HEK293 (cell line): Measurements from ENCODE around the gene PIK3C2G.

Experiments
- CTCF ChIA-PET: fragments of 350-600 bp; formaldehyde crosslinking; extraction: SDS; loops from one replicate; lab custom pipeline; 2021; ENCODE audit warnings: antibody characterized with exemption; lab: Yijun Ruan, JAX
- POLR2A ChIA-PET: fragments of 300-600 bp; formaldehyde crosslinking; extraction: SDS; loops from one replicate; lab custom pipeline; 2020; ENCODE audit warnings: antibody characterized with exemption, inconsistent platforms; lab: Yijun Ruan, JAX
- H3K27ac ChIP-seq: fragments of 200-500 bp; sonication (Bioruptor generic); 2 replicates; pipeline ENCODE4 v1.5.1; 2014; ENCODE audit warnings: low read depth, low read length, control low read depth, inconsistent platforms; ENCODE audit errors: extremely low read depth
- H3K36me3 ChIP-seq, 2 experiments: fragments of 200-500 bp in 1 of 2; sonication (Bioruptor generic) in 1 of 2; 1 replicate in 1 of 2; 2 replicates in 1 of 2; pipeline ENCODE4 v1.5.1; 2014 to 2017; ENCODE audit warnings: inconsistent platforms in 2 of 2, low read length in 2 of 2; ENCODE audit not compliant: control insufficient read depth in 2 of 2, insufficient read depth in 1 of 2
- H3K4me1 ChIP-seq: fragments of 200-500 bp; sonication (Bioruptor generic); 2 replicates; pipeline ENCODE4 v1.5.1; 2014; ENCODE audit warnings: mild to moderate bottlenecking, low read length, inconsistent platforms; ENCODE audit not compliant: control insufficient read depth, insufficient read depth
- H3K4me3 ChIP-seq: 2 replicates; pipeline ENCODE4 v1.5.1; 2011; ENCODE audit warnings: low read depth, mild to moderate bottlenecking, control low read depth, low read length, moderate library complexity
- H3K9me3 ChIP-seq: fragments of 200-500 bp; sonication (Bioruptor generic); 2 replicates; pipeline ENCODE4 v1.5.1; 2014; ENCODE audit warnings: low read depth, low read length, inconsistent platforms; ENCODE audit not compliant: control insufficient read depth, insufficient read depth
- GFI1B ChIP-seq: fragments of 450-650 bp; formaldehyde crosslinking; IDR thresholded peaks from 2 replicates; pipeline ENCODE4 v1.5.1; 2016; ENCODE audit warnings: missing biosample characterization, missing genetic modification characterization
- HOXC10 ChIP-seq: sonication (generic); formaldehyde crosslinking; IDR thresholded peaks from 2 replicates; pipeline ENCODE4 v1.8.1; 2023; ENCODE audit warnings: mild to moderate bottlenecking, missing genetic modification reagents
- IKZF3 ChIP-seq: fragments of 450-650 bp; IDR thresholded peaks from 2 replicates; pipeline ENCODE4 v1.5.0; 2018; ENCODE audit warnings: missing biosample characterization, mild to moderate bottlenecking, missing genetic modification characterization, moderate library complexity
- OSR2 ChIP-seq: fragments of 450-650 bp; formaldehyde crosslinking; IDR thresholded peaks from 2 replicates; pipeline ENCODE4 v1.5.1; 2016; ENCODE audit warnings: missing biosample characterization, missing genetic modification characterization
- SP7 ChIP-seq: fragments of 450-650 bp; formaldehyde crosslinking; IDR thresholded peaks from 2 replicates; pipeline ENCODE4 v1.5.1; 2016; ENCODE audit warnings: missing biosample characterization, missing genetic modification characterization
- TCF7L2 ChIP-seq: IDR thresholded peaks from 2 replicates; pipeline ENCODE4 v1.6.1; 2011; ENCODE audit warnings: low read depth, mild to moderate bottlenecking, inconsistent platforms, low read length, moderate library complexity, borderline replicate concordance
- WT1 ChIP-seq: fragments of 450-650 bp; formaldehyde crosslinking; IDR thresholded peaks from 2 replicates; pipeline ENCODE4 v1.5.1; 2016; ENCODE audit warnings: missing biosample characterization, missing genetic modification characterization
- ZBTB48 ChIP-seq: fragments of 450-650 bp; formaldehyde crosslinking; IDR thresholded peaks from 2 replicates; pipeline ENCODE4 v1.5.1; 2016; ENCODE audit warnings: missing biosample characterization, missing genetic modification characterization
- ZFP37 ChIP-seq: fragments of 450-650 bp; formaldehyde crosslinking; IDR thresholded peaks from 2 replicates; pipeline ENCODE4 v1.5.1; 2016; ENCODE audit warnings: missing biosample characterization, missing genetic modification characterization
- ZNF10 ChIP-seq: fragments of 450-650 bp; formaldehyde crosslinking; IDR thresholded peaks from 2 replicates; pipeline ENCODE4 v1.5.1; 2017; ENCODE audit warnings: missing biosample characterization, missing genetic modification characterization
- ZNF16 ChIP-seq: fragments of 450-650 bp; formaldehyde crosslinking; IDR thresholded peaks from 2 replicates; pipeline ENCODE4 v1.5.1; 2016; ENCODE audit warnings: low read depth, missing biosample characterization, missing genetic modification characterization
- ZNF169 ChIP-seq: fragments of 450-650 bp; formaldehyde crosslinking; IDR thresholded peaks from 2 replicates; pipeline ENCODE4 v1.5.1; 2016; ENCODE audit warnings: missing biosample characterization, missing genetic modification characterization
- ZNF2 ChIP-seq: fragments of 450-650 bp; formaldehyde crosslinking; IDR thresholded peaks from 2 replicates; pipeline ENCODE4 v1.5.1; 2016; ENCODE audit warnings: missing biosample characterization, missing genetic modification characterization
- ZNF292 ChIP-seq: fragments of 450-650 bp; formaldehyde crosslinking; IDR thresholded peaks from 2 replicates; pipeline ENCODE4 v1.5.1; 2016; ENCODE audit warnings: low read depth, missing biosample characterization, missing genetic modification characterization, borderline replicate concordance
- ZNF324 ChIP-seq: fragments of 450-650 bp; formaldehyde crosslinking; IDR thresholded peaks from 2 replicates; pipeline ENCODE4 v1.5.1; 2016; ENCODE audit warnings: missing biosample characterization, missing genetic modification characterization
- ZNF354C ChIP-seq: fragments of 450-650 bp; formaldehyde crosslinking; IDR thresholded peaks from 2 replicates; pipeline ENCODE4 v1.5.1; 2016; ENCODE audit warnings: missing biosample characterization, missing genetic modification characterization, low read depth, borderline replicate concordance
- ZNF416 ChIP-seq: fragments of 450-650 bp; formaldehyde crosslinking; IDR thresholded peaks from 2 replicates; pipeline ENCODE4 v1.5.1; 2016; ENCODE audit warnings: missing biosample characterization, missing genetic modification characterization
- ZNF423 ChIP-seq: fragments of 450-650 bp; formaldehyde crosslinking; IDR thresholded peaks from 2 replicates; pipeline ENCODE4 v1.5.1; 2016; ENCODE audit warnings: missing biosample characterization, missing genetic modification characterization
- ZNF501 ChIP-seq: fragments of 450-650 bp; formaldehyde crosslinking; IDR thresholded peaks from 2 replicates; pipeline ENCODE4 v1.5.1; 2016; ENCODE audit warnings: missing biosample characterization, missing genetic modification characterization
- ZNF514 ChIP-seq: fragments of 450-650 bp; formaldehyde crosslinking; IDR thresholded peaks from 2 replicates; pipeline ENCODE4 v1.5.1; 2016; ENCODE audit warnings: missing biosample characterization, missing genetic modification characterization
- ZNF529 ChIP-seq: fragments of 450-650 bp; formaldehyde crosslinking; IDR thresholded peaks from 2 replicates; pipeline ENCODE4 v1.5.1; 2017; ENCODE audit warnings: missing genetic modification characterization, missing biosample characterization; ENCODE audit not compliant: insufficient replicate concordance
- ZNF76 ChIP-seq: fragments of 450-650 bp; formaldehyde crosslinking; IDR thresholded peaks from 2 replicates; pipeline ENCODE4; 2016; ENCODE audit warnings: low read depth, missing biosample characterization, missing genetic modification characterization, borderline replicate concordance
- ZNF791 ChIP-seq: fragments of 450-650 bp; formaldehyde crosslinking; IDR thresholded peaks from 2 replicates; pipeline ENCODE4 v1.5.1; 2016; ENCODE audit warnings: missing biosample characterization, missing genetic modification characterization
- TF ChIP-seq, protein P1 (sequence below): fragments of 450-650 bp; formaldehyde crosslinking; IDR thresholded peaks from 2 replicates; pipeline ENCODE4 v1.5.1; 2016; ENCODE audit warnings: missing biosample characterization, missing genetic modification characterization
- TF ChIP-seq, protein P2 (sequence below): fragments of 450-650 bp; formaldehyde crosslinking; IDR thresholded peaks from 2 replicates; pipeline ENCODE4 v1.5.1; 2016; ENCODE audit warnings: missing biosample characterization, missing genetic modification characterization
- TF ChIP-seq, protein P3 (sequence below): fragments of 450-650 bp; formaldehyde crosslinking; IDR thresholded peaks from 2 replicates; pipeline ENCODE4 v1.5.1; 2016; ENCODE audit warnings: missing biosample characterization, missing genetic modification characterization

Gene PIK3C2G

DNA sequence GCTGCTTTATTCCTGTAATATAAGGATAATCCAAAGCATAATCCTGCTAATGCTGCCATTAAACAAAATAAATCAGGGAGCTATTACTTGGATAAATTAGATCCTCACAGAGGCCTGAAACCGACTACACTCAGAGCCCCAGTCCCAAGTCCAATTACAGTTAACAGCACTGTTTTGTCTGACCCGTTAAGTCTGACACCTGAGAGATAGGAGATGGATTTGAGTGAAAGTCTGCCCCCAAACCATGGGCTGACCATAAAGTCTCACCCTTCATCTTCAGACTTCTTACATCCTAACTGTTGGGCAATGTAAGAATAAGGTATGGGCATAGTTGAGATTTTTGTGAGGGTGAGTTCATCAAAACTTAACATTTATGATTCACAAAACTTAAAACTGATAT, 294.8 kb downstream of the PIK3C2G start:
- TF ChIP-seq SP7: no peak
- no peak for TF ChIP-seq ZNF2 (tag by site-specific recombination)
- TF ChIP-seq ZNF76 (tag by site-specific recombination): no peak
- TF ChIP-seq ZBTB48 (tag by site-specific recombination): no peak
- TF ChIP-seq ZNF791 (tag by site-specific recombination): no peak
- TF ChIP-seq ZNF16 (tag by site-specific recombination): no peak
- TF ChIP-seq ZNF10: no peak
- no peak for TF ChIP-seq ZNF529 (tag by site-specific recombination)
- no peak for TF ChIP-seq ZFP37 (tag by site-specific recombination)
- no peak for TF ChIP-seq ZNF423 (tag by site-specific recombination)
- no peak for TF ChIP-seq ZNF416 (tag by site-specific recombination)
- no peak for TF ChIP-seq ZNF514
- ChIA-PET POLR2A (no interaction called here), CTCF (no interaction called here)
- Histone ChIP-seq H3K4me1 (no peaks in the 10 kb centered on the region), H3K4me3 (no peak overlapping the region), H3K36me3 (no peaks in the 10 kb centered on the region), H3K27ac (no peak overlapping the region), H3K9me3 (no peaks in the 10 kb centered on the region)

DNA sequence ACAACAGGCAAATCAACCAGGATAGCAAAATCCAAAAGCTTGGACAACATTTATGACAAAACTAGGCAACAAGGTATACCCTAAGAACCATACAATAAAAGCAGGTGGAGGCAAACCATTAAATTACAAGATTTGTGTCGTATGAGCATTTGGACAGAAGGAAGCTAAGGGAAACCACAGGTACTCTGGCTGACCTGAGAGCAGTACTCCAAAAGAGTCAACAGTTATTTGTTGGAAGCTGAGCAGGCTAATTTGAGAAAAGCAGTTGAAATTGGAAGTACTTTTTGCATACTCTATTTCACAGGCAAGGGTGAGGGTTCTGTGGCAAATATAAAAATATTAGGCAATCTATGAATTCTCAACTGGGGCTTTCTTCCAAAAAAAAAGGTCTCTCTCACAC, 297.9 kb downstream of the PIK3C2G start:
- Histone ChIP-seq H3K27ac (no peak overlapping the region), H3K36me3 (no peaks in the 10 kb centered on the region), H3K4me3 (no peak overlapping the region), H3K4me1 (no peaks in the 10 kb centered on the region), H3K9me3 (no peaks in the 10 kb centered on the region)
- ChIA-PET CTCF (no interaction called here), POLR2A (no interaction called here)
- no peak for TF ChIP-seq GFI1B (tag by site-specific recombination)
- TF ChIP-seq IKZF3 (tag by site-specific recombination): no peak
- no peak for TF ChIP-seq WT1 (tag by site-specific recombination)
- TF ChIP-seq ZNF501 (tag by site-specific recombination): no peak
- TF ChIP-seq ZNF324 (tag by site-specific recombination): no peak
- TF ChIP-seq, protein P1, sequence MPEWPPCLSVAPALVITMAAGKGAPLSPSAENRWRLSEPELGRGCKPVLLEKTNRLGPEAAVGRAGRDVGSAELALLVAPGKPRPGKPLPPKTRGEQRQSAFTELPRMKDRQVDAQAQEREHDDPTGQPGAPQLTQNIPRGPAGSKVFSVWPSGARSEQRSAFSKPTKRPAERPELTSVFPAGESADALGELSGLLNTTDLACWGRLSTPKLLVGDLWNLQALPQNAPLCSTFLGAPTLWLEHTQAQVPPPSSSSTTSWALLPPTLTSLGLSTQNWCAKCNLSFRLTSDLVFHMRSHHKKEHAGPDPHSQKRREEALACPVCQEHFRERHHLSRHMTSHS (tag by site-specific recombination): no peak
- TF ChIP-seq, protein P2, sequence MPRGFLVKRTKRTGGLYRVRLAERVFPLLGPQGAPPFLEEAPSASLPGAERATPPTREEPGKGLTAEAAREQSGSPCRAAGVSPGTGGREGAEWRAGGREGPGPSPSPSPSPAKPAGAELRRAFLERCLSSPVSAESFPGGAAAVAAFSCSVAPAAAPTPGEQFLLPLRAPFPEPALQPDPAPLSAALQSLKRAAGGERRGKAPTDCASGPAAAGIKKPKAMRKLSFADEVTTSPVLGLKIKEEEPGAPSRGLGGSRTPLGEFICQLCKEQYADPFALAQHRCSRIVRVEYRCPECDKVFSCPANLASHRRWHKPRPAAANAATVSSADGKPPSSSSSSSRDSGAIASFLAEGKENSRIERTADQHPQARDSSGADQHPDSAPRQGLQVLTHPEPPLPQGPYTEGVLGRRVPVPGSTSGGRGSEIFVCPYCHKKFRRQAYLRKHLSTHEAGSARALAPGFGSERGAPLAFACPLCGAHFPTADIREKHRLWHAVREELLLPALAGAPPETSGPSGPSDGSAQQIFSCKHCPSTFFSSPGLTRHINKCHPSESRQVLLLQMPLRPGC: no peak
- no peak for TF ChIP-seq TCF7L2
- TF ChIP-seq ZNF354C (tag by site-specific recombination): no peak
- TF ChIP-seq, protein P3, sequence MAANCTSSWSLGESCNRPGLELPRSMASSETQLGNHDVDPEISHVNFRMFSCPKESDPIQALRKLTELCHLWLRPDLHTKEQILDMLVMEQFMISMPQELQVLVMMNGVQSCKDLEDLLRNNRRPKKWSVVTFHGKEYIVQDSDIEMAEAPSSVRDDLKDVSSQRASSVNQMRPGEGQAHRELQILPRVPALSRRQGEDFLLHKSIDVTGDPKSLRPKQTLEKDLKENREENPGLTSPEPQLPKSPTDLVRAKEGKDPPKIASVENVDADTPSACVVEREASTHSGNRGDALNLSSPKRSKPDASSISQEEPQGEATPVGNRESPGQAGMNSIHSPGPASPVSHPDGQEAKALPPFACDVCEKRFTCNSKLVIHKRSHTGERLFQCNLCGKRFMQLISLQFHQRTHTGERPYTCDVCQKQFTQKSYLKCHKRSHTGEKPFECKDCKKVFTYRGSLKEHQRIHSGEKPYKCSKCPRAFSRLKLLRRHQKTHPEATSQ: no peak
- no peak for TF ChIP-seq OSR2 (tag by site-specific recombination)
- TF ChIP-seq ZNF292: no peak
- no peak for TF ChIP-seq HOXC10 (CRISPR knock-in tag)
- TF ChIP-seq ZNF169 (tag by site-specific recombination): no peak
